ENCODE data around the gene AUTS2.

- TF ChIP-seq, protein P1, sequence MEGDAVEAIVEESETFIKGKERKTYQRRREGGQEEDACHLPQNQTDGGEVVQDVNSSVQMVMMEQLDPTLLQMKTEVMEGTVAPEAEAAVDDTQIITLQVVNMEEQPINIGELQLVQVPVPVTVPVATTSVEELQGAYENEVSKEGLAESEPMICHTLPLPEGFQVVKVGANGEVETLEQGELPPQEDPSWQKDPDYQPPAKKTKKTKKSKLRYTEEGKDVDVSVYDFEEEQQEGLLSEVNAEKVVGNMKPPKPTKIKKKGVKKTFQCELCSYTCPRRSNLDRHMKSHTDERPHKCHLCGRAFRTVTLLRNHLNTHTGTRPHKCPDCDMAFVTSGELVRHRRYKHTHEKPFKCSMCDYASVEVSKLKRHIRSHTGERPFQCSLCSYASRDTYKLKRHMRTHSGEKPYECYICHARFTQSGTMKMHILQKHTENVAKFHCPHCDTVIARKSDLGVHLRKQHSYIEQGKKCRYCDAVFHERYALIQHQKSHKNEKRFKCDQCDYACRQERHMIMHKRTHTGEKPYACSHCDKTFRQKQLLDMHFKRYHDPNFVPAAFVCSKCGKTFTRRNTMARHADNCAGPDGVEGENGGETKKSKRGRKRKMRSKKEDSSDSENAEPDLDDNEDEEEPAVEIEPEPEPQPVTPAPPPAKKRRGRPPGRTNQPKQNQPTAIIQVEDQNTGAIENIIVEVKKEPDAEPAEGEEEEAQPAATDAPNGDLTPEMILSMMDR (IDR thresholded peaks at IDR 0.05), result no peak
- TF ChIP-seq POLR2A (IDR thresholded peaks at IDR 0.05) (no peak), POLR2AphosphoS5 (IDR thresholded peaks at IDR 0.05) (no peak)
Observed at GRCh38 chr7:70726294-70726693, 1128.0 kb downstream of the AUTS2 start.
